Measurements from ENCODE around the gene SNCA.

Gene SNCA

DNA sequence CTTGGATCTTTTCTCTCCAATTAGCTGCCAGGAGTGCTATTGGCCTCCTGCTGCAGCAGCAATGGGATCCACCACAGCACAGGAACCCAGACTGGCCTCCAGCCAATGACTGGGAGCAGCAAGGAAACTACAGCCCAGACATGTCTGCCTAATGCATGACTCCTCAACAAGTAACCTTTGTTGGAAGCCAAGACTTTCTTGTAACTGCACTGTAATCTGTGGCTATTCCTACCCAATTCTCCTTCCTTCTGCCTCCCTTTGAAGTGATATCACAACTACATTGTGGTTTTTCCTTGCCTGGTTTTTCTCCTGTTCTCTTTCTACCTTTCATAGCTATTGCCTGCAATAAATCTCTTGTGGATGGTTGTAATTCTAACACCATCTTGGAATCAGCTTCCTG, 39.8 kb downstream of the SNCA start:
- no peaks in the 10 kb centered on the region for H3K27me3 ChIP-seq
- H3K36me3 ChIP-seq, result no peaks in the 10 kb centered on the region
- no peaks in the 10 kb centered on the region for H3K4me1 ChIP-seq (ENCODE audit: control insufficient read depth in 1 of 2, insufficient read depth in 1 of 2, low read depth in 1 of 2, low read length in 1 of 2)
- TF ChIP-seq, protein P1, sequence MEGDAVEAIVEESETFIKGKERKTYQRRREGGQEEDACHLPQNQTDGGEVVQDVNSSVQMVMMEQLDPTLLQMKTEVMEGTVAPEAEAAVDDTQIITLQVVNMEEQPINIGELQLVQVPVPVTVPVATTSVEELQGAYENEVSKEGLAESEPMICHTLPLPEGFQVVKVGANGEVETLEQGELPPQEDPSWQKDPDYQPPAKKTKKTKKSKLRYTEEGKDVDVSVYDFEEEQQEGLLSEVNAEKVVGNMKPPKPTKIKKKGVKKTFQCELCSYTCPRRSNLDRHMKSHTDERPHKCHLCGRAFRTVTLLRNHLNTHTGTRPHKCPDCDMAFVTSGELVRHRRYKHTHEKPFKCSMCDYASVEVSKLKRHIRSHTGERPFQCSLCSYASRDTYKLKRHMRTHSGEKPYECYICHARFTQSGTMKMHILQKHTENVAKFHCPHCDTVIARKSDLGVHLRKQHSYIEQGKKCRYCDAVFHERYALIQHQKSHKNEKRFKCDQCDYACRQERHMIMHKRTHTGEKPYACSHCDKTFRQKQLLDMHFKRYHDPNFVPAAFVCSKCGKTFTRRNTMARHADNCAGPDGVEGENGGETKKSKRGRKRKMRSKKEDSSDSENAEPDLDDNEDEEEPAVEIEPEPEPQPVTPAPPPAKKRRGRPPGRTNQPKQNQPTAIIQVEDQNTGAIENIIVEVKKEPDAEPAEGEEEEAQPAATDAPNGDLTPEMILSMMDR (IDR thresholded peaks at IDR 0.05), result no peak
- no peak overlapping the region for H3K4me3 ChIP-seq (ENCODE audit: low read depth in 1 of 2, low read length in 1 of 2)
- H3K9me3 ChIP-seq, result no peaks in the 10 kb centered on the region
- no peak overlapping the region for H3K27ac ChIP-seq

DNA sequence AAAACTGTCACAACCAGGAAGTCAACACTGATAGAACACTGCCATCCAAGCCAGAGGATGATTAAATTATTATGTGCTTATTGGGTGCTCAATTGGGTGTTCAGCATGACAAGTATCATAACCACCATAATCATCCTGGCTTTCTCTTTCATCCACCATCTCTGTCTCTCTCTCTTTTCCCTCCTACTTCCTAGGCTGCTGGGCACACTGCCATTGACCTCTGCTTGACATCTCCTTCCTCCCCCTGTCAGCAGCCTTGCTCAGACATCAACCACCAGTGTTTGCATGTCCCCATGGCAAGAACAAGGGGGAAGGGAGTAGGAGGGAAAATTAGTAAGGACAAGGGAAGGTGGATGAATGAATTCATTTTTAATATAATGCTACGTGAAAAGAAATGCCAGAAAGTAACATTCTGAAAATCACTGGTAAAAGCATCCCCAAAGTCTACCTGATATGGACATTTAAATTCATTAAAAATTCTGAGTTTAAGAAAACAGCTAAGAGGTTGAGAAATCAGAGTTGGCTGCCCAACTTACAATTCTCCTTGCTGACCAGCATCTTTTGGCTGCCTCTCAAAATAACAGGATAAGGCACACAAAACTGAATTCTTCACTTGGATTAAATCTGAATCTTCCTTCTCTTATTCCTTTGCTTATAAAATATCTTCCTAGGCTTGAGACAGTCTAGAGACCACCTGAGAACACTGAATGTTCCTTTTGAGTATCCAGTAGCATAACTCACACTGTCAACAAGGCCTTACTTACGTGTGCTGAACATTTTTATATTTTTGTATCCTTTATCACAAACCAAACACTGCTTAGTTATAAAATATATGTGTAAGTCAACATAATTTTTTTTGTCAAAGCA, 48.5 kb downstream of the SNCA start:
- no peaks in the 10 kb centered on the region for H3K4me1 ChIP-seq (ENCODE audit: control insufficient read depth in 1 of 2, insufficient read depth in 1 of 2, low read depth in 1 of 2, low read length in 1 of 2)
- TF ChIP-seq, protein P1 (IDR thresholded peaks at IDR 0.05), result no peak
- no peaks in the 10 kb centered on the region for H3K9me3 ChIP-seq
- H3K4me3 ChIP-seq (ENCODE audit: low read depth in 1 of 2, low read length in 1 of 2), result no peak overlapping the region
- H3K27ac ChIP-seq, result no peak overlapping the region
- no peaks in the 10 kb centered on the region for H3K36me3 ChIP-seq
- no peaks in the 10 kb centered on the region for H3K27me3 ChIP-seq

DNA sequence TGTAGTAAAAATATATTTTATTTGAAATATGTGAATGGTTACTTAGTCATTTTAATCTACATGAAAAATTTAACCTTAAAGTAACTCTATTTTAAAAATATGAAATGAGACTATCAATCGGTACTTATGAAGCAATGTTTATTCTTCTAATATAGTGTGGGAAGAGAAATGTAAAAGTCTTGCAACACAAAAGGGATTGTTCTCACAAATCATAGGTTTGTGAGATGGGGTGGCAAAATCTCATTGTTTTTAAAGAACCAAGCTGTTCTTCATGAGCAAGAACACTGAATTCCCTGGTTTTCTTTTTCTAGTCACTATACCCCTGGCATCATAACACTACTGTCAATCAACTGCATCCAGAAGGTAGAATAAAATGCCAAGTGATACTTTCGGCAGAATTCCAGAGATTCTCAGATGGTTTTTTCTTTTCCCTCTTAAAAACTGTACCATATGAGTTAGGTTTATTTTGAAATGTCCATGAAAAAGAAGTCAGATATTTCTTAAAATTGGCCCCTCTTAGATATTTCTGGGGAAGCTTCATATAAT, 52.2 kb downstream of the SNCA start:
- H3K4me1 ChIP-seq (ENCODE audit: control insufficient read depth in 1 of 2, insufficient read depth in 1 of 2, low read depth in 1 of 2, low read length in 1 of 2), result no peaks in the 10 kb centered on the region
- no peak overlapping the region for H3K27ac ChIP-seq
- no peak overlapping the region for H3K4me3 ChIP-seq (ENCODE audit: low read depth in 1 of 2, low read length in 1 of 2)
- H3K27me3 ChIP-seq, result no peaks in the 10 kb centered on the region
- H3K9me3 ChIP-seq, result no peaks in the 10 kb centered on the region
- H3K36me3 ChIP-seq, result no peaks in the 10 kb centered on the region
- TF ChIP-seq, protein P1 (IDR thresholded peaks at IDR 0.05), result no peak

DNA sequence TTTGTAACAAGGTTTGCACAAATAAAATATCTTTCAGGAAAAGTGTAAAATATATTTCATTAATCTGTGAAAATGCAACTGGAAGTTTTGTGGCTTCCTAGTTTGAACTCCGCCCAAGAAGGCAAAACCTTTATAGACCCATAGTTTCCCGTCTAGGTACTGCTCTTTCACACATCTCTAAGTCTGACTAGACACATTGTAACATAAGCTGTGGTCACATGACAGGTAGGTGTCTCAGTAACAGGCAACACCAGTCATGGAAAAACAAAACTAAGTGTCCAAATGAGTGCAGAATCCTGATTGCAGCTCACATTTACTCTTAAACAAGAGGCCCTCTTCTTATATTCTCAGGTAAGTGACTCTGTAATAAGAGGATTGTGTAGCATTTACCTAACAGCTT, 55.6 kb downstream of the SNCA start:
- no peak overlapping the region for H3K4me3 ChIP-seq (ENCODE audit: low read depth in 1 of 2, low read length in 1 of 2)
- H3K36me3 ChIP-seq, result no peaks in the 10 kb centered on the region
- no peaks in the 10 kb centered on the region for H3K9me3 ChIP-seq
- H3K4me1 ChIP-seq (ENCODE audit: control insufficient read depth in 1 of 2, insufficient read depth in 1 of 2, low read depth in 1 of 2, low read length in 1 of 2), result no peaks in the 10 kb centered on the region
- H3K27ac ChIP-seq, result no peak overlapping the region
- TF ChIP-seq, protein P1 (IDR thresholded peaks at IDR 0.05), result no peak
- H3K27me3 ChIP-seq, result no peaks in the 10 kb centered on the region

DNA sequence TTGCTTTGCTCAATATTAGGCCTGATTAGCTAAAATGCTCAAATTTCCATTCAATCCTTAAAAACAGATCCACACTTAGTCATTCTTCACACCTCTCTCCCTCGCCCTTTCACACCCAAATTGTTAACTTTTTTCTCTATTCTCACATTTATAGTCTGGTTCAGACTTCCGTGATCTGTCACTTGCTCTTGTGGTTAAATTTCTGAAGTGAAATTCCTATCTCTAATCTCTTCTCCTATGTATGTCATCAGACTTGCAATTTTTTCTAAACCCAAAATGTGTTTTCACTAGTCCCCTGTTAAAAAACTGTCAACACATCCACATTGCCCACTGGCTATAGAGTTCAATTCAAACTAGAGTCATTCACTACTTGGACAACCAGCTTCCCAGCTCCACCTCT, 63.2 kb downstream of the SNCA start:
- H3K27ac ChIP-seq, result no peak overlapping the region
- no peaks in the 10 kb centered on the region for H3K4me1 ChIP-seq (ENCODE audit: control insufficient read depth in 1 of 2, insufficient read depth in 1 of 2, low read depth in 1 of 2, low read length in 1 of 2)
- no peak overlapping the region for H3K4me3 ChIP-seq (ENCODE audit: low read depth in 1 of 2, low read length in 1 of 2)
- TF ChIP-seq, protein P1 (IDR thresholded peaks at IDR 0.05), result no peak
- H3K36me3 ChIP-seq, result no peaks in the 10 kb centered on the region
- no peaks in the 10 kb centered on the region for H3K9me3 ChIP-seq
- H3K27me3 ChIP-seq, result no peaks in the 10 kb centered on the region
